ACHN (cell line): ENCODE results near the gene UST.

Source experiments
- DNase-seq: peaks from one replicate; pipeline ENCODE4 v3.0.0-alpha.2; 2015
- in situ Hi-C: cut with HindIII; loops from 2 replicates; pipeline ENCODE4 v1.10.0; 2017; ENCODE audit warnings: low sequenced_read_pairs, low pct_ligation_motif_present, low pct_unique_long_range_greater_than_20kb

Gene UST

DNA sequence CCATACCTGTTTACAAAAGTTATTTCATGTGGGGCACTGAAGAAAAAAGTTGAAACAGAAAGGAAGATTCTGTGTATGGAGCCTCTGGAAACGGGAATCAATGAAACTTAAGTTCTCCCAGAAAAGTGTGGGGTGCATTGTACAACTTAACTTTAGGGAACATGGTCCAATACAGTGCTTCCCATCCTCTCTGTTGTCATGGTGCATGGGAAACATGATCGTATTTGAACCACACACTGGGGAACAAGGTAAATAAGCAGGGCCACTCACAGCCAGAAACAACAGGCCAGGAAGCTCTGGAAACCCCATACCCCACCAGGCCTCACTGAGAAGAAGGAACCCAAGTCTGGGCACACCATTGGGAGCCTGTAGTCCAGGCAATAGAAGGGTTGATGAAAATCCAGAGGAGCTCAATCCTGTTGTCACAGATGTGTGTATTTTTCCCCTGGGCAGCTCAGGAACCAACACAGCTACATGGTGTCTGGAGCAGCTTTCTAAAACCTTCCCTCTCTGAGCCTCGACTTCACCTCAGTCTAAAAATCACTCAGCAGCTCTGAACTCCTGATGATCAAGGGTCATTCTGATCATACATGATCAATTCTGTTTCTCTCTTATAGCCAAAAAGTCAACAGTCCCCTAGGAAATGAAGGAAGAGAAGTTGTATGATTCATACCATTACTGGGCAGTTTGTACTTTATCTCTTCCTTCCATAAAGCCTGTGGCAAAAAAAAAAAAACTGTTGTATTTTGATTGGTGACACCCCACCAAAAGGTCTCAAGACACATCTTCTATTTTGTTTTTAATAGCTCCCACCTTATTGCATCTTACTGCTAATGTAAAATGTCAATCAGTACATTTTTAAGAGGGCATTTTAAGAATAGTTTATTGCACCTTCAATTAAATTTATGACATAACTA lies 372.2 kb downstream of the UST start:
- in situ Hi-C loops = no loop called here
- no peak for DNase-seq

DNA sequence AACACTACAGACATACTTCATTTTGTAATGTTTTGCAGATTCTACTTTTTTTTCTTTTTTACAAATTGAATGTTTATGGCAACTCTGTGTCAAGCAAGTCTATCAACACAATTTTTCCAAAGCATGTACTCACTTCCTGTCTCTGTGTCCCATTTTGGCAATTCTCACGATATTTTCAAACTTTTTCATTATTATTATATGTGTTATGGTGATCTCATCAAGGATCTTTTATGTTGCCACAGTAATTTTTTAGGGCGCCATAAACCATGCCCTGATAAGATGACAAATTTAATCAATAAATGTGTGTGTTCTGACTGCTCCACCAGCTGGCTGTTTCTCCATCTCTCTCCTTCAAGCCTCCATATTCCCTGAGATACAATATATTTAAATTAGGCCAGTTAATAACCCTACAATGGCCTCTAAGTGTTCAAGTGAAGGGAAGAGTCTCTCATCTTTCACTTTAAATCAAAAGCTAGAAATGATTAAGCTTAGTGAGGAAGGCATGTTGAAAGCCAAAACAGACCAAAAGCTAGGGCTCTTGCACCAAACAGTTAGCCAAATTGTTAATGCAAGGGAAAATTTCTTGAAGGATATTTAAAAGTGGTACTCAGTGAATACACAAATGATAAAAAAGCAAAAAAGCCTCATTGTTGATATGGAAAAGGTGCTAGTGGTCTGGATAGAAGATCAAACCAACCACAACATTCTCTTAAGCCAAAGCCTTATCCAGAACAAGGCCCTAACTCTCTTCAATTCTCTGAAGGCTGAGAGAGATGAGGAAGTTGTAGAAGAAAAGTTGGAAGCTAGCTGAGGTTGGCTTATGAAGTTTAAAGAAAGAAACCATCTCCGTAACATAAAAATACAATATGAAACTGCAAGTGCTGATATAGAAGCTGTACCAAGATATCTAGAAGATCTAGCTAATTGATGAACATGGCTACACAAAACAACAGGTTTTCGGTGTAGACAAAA lies 376.3 kb downstream of the UST start:
- in situ Hi-C loops = no loop called here
- no peak for DNase-seq

DNA sequence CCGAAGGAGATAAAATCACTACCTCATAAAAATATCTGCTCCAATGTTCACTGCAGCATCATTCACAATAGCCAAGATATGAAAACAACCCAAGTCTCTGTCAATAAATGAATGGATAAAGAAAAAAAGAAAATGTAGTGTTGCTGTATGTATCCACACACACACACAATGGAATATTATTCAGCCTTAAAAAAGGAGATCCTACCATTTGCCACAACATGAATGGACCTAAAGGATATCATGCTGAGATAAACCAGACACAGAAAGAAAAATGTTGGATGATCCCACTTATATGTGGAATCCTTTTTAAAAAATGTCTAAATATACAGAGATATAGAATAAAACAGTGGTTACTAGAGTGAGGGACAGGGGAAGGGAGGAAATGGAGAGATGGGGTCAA lies 378.5 kb downstream of the UST start:
- DNase-seq = no peak
- in situ Hi-C loops = no loop called here
